PC-9 (cell line): ENCODE results near the gene TSPAN17. TPM values are rescaled to one million over a fixed set of nuclear protein-coding genes. Genes with fewer than 3 reads are reported as not detected.

Experiments used
- BruUV-seq: library from RNA; stranded (reverse); fragments of 400-500 nt; replicated peaks from 2 replicates; lab custom pipeline; 2021; lab: Mats Ljungman, UMichigan
- CTCF ChIA-PET: fragments of 300-600 bp; sonication (Branson Sonifier 250); formaldehyde crosslinking; loops from one replicate; lab custom pipeline; 2022; ENCODE audit warnings: antibody characterized with exemption; lab: Charles Lee
- POLR2A ChIA-PET: fragments of 300-600 bp; sonication (Branson Sonifier 250); formaldehyde crosslinking; loops from one replicate; lab custom pipeline; 2022; ENCODE audit warnings: antibody characterized with exemption; ENCODE audit not compliant: unreplicated experiment; lab: Charles Lee
- DNase-seq, 2 experiments: peaks; one replicate each; pipeline versions ENCODE4 v3.0.0 to v3.0.0-alpha.2; 2015 to 2022; ENCODE audit warnings: mixed read lengths in 1 of 2
- H2AFZ ChIP-seq: fragments of 200-600 bp; sonication (generic); 2 replicates; pipeline ENCODE4 v1.8.1; 2017; ENCODE audit warnings: antibody characterized with exemption
- H3F3A ChIP-seq: fragments of 200-600 bp; sonication (generic); 2 replicates; pipeline ENCODE4 v1.8.1; 2017; ENCODE audit warnings: antibody characterized with exemption, mild to moderate bottlenecking, low read depth; ENCODE audit not compliant: insufficient read depth
- H3K27ac ChIP-seq: fragments of 200-600 bp; sonication (generic); 2 replicates; pipeline ENCODE4 v1.6.1; 2016; ENCODE audit warnings: mixed run types
- H3K27me3 ChIP-seq: fragments of 200-600 bp; sonication (generic); 2 replicates; pipeline ENCODE4 v1.6.1; 2016; ENCODE audit warnings: low read depth, mixed run types; ENCODE audit not compliant: insufficient read depth
- H3K36me3 ChIP-seq: fragments of 200-600 bp; sonication (generic); 2 replicates; pipeline ENCODE4 v1.6.1; 2016; ENCODE audit warnings: low read depth, mixed run types
- H3K4me1 ChIP-seq: fragments of 200-600 bp; sonication (generic); replicated peaks from 2 replicates; pipeline ENCODE4 v1.6.1; 2016; ENCODE audit warnings: mixed run types; ENCODE audit not compliant: insufficient read depth
- H3K4me2 ChIP-seq: fragments of 200-600 bp; sonication (generic); 2 replicates; pipeline ENCODE4 v1.6.1; 2017; ENCODE audit warnings: mixed run types
- H3K4me3 ChIP-seq: fragments of 200-600 bp; sonication (generic); 2 replicates; pipeline ENCODE4 v1.6.1; 2016; ENCODE audit warnings: mixed run types
- H3K79me2 ChIP-seq: fragments of 200-600 bp; sonication (generic); 2 replicates; pipeline ENCODE4 v1.6.1; 2017; ENCODE audit warnings: low read depth, mixed run types
- H3K9me2 ChIP-seq: fragments of 200-600 bp; sonication (generic); 2 replicates; pipeline ENCODE4 v1.8.1; 2017; ENCODE audit warnings: mild to moderate bottlenecking; ENCODE audit not compliant: insufficient read depth
- H3K9me3 ChIP-seq: fragments of 200-600 bp; sonication (generic); 2 replicates; pipeline ENCODE4 v1.8.1; 2016; ENCODE audit warnings: low read depth; ENCODE audit not compliant: insufficient read depth
- H4K20me1 ChIP-seq: fragments of 200-600 bp; sonication (generic); 2 replicates; pipeline ENCODE4 v1.8.1; 2017; ENCODE audit not compliant: insufficient read depth
- EZH2 ChIP-seq: fragments of 200-600 bp; sonication (generic); IDR thresholded peaks from 2 replicates; pipeline ENCODE4 v1.8.0; 2017; ENCODE audit warnings: antibody characterized with exemption, low read depth
- intact Hi-C: fragments of 100-400 bp; cut with micrococcal nuclease; formaldehyde crosslinking; loops from one replicate; pipeline ENCODE4 v1.10.0; 2022; ENCODE audit not compliant: unreplicated experiment
- total RNA-seq: library from RNA; stranded (reverse); gene quantifications from 2 replicates; pipeline ENCODE4 v1.2.3, GENCODE V29; 2021
- TF ChIP-seq, protein P1 (sequence below): fragments of 200-600 bp; sonication (generic); conservative IDR thresholded peaks from 2 replicates; pipeline ENCODE4 v1.6.1; 2017; ENCODE audit warnings: mixed run types, antibody characterized with exemption, mild to moderate bottlenecking, moderate library complexity

Gene TSPAN17
- total RNA-seq, 1 experiment from 2014 or later, result 81.1 TPM

DNA sequence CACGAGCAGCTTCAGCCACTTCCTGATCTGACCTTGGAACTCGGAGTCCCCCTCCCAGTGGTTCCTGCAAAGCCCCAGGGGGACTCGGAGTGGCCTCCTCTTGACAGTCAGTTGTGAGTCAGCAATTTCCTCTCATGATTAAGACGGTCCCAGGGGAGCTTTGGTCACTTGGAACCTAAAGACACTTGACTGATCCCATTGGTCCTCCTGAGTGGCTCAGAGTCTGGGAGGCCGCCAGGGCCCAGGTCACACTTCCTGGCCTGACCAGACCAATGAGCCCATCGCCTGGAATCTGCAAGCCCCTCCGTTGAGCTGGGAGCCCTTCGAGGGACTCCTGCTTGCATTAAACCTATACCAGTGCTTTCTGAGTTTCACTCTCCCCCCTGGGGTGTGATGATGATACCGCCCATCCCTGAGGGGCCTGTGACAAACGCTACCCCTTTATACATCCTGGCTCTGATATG is 29.1 kb downstream of the TSPAN17 start:
- Histone ChIP-seq H3K9me2 (no peaks in the 10 kb centered on the region), H3F3A (no peaks in the 10 kb centered on the region), H3K79me2 (no peaks in the 10 kb centered on the region), H3K4me1 (peaks cover 14% of the 10 kb centered on the region; the same call in 1 of the 2 replicates), H3K27ac (no peak overlapping the region), H3K27me3 (no peaks in the 10 kb centered on the region), H3K4me3 (no peak overlapping the region), H3K36me3 (no peaks in the 10 kb centered on the region), H4K20me1 (no peaks in the 10 kb centered on the region), H2AFZ (0 out of 2 replicates have a peak overlapping the region, but pooled peaks have one; percentile 28), H3K9me3 (no peaks in the 10 kb centered on the region), H3K4me2 (no peak overlapping the region; the same call in 1 of the 2 replicates)
- intact Hi-C loops, result no loop called here
- ChIA-PET CTCF (interaction anchor here (0.8 kb wide), 1 partner anchor 16 kb away, joined by 3 read pairs; no protein-coding TSS in a partner anchor), POLR2A (no interaction called here)
- BruUV-seq, result no TSS peak
- no peak for TF ChIP-seq EZH2
- TF ChIP-seq, protein P1, sequence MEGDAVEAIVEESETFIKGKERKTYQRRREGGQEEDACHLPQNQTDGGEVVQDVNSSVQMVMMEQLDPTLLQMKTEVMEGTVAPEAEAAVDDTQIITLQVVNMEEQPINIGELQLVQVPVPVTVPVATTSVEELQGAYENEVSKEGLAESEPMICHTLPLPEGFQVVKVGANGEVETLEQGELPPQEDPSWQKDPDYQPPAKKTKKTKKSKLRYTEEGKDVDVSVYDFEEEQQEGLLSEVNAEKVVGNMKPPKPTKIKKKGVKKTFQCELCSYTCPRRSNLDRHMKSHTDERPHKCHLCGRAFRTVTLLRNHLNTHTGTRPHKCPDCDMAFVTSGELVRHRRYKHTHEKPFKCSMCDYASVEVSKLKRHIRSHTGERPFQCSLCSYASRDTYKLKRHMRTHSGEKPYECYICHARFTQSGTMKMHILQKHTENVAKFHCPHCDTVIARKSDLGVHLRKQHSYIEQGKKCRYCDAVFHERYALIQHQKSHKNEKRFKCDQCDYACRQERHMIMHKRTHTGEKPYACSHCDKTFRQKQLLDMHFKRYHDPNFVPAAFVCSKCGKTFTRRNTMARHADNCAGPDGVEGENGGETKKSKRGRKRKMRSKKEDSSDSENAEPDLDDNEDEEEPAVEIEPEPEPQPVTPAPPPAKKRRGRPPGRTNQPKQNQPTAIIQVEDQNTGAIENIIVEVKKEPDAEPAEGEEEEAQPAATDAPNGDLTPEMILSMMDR, result no peak
- peak in 1 of 2 experiments; percentile 24 for DNase-seq

DNA sequence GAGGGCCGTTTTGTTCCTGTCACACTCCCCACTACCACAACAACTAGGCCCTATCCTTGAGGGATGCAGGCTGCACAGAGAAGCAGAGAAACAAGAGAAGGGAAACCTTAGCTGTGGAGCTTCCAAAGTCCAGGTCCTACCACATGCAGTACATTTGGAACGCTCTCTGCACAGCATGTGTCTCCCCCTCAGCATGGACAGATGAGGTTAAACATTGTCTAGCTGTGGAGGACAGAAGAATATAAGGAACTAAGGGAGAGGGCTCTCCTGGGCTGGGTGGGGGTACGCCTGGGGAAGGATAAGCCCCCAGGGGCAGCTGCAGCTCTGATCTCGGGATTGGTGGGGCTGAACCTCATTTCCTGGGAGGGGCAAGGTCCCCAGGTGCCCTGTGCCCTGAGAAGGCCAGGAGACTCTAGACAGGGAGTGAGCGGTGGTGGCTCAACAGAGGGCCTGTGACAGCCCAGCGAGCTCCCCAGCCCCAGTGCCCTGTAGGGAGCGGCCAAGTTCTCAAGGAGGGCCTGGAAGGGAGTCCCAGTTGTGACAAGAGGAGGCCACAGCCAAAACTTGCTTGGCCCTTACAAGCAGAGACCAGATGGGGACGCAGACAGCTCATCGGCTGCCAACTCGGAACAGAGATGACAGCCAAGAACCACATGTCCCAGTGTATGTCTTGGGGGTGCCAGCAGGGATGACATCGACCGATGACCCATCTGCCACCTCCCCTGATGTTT is 30.1 kb downstream of the TSPAN17 start:
- no peak for TF ChIP-seq EZH2
- TF ChIP-seq, protein P1, result no peak
- H3K4me1 ChIP-seq, result peaks cover 14% of the 10 kb centered on the region; the same call in 1 of the 2 replicates
- H3K36me3 ChIP-seq, result no peaks in the 10 kb centered on the region
- no peak overlapping the region for H3K27ac ChIP-seq
- no peak overlapping the region for H3K4me2 ChIP-seq
- POLR2A ChIA-PET, result no interaction called here
- H4K20me1 ChIP-seq, result no peaks in the 10 kb centered on the region
- H3K79me2 ChIP-seq, result no peaks in the 10 kb centered on the region
- H3K27me3 ChIP-seq, result no peaks in the 10 kb centered on the region
- BruUV-seq, result no TSS peak
- H3F3A ChIP-seq, result no peaks in the 10 kb centered on the region
- H3K9me2 ChIP-seq, result no peaks in the 10 kb centered on the region
- H2AFZ ChIP-seq, result no peak overlapping the region
- intact Hi-C loops, result no loop called here
- no peaks in the 10 kb centered on the region for H3K9me3 ChIP-seq
- CTCF ChIA-PET, result no interaction called here
- no peak for DNase-seq
- no peak overlapping the region for H3K4me3 ChIP-seq

DNA sequence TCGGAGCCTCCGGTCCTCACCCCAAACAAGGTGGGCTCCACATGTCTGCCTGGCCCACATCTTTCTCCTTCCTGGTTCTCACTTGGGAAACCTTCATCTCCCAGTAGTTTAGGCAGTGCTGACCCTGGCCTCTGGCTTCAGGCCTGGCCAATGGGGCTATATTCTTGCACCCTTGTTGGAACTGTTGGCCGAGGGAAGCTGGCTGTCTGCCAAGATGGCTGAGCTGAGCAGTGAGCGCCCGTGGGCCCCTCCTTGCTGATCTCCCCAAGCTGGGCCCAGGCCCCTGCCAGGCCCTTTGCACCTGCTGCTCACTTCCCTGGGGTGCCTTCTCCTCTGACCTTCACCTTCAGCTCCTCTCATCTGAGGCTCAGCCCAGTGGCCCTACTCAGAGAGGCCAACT is 31.3 kb downstream of the TSPAN17 start:
- no peak for TF ChIP-seq EZH2
- TF ChIP-seq, protein P1, result no peak
- Histone ChIP-seq H3K27ac (no peak overlapping the region), H3K36me3 (no peaks in the 10 kb centered on the region), H3K79me2 (no peaks in the 10 kb centered on the region), H3F3A (no peaks in the 10 kb centered on the region), H3K4me3 (no peak overlapping the region), H4K20me1 (no peaks in the 10 kb centered on the region), H3K4me1 (peaks cover 14% of the 10 kb centered on the region; the same call in 1 of the 2 replicates), H3K4me2 (no peak overlapping the region), H2AFZ (no peak overlapping the region), H3K27me3 (no peaks in the 10 kb centered on the region), H3K9me3 (no peaks in the 10 kb centered on the region), H3K9me2 (no peaks in the 10 kb centered on the region)
- no TSS peak for BruUV-seq
- POLR2A ChIA-PET, result no interaction called here
- intact Hi-C loops, result no loop called here
- CTCF ChIA-PET, result interaction anchor here (1.6 kb wide), 1 partner anchor 18 kb away, joined by 3 read pairs; no protein-coding TSS in a partner anchor
- no peak for DNase-seq
